DOHH2 (cell line): Measurements from ENCODE around the gene PCDH9.

Source experiments
- CTCF ChIP-seq: fragments of 200-600 bp; sonication (generic); IDR thresholded peaks from one replicate; pipeline ENCODE4 v1.5.1; 2014; ENCODE audit warnings: antibody characterized with exemption, mild to moderate bottlenecking, low read depth, low read length; ENCODE audit not compliant: poor library complexity, severe bottlenecking
- EZH2phosphoT487 ChIP-seq: fragments of 200-600 bp; sonication (generic); IDR thresholded peaks from 2 replicates; pipeline ENCODE4 v1.6.1; 2017; ENCODE audit warnings: borderline replicate concordance, mild to moderate bottlenecking, antibody characterized with exemption, low read length, moderate library complexity, mixed read lengths

DNA sequence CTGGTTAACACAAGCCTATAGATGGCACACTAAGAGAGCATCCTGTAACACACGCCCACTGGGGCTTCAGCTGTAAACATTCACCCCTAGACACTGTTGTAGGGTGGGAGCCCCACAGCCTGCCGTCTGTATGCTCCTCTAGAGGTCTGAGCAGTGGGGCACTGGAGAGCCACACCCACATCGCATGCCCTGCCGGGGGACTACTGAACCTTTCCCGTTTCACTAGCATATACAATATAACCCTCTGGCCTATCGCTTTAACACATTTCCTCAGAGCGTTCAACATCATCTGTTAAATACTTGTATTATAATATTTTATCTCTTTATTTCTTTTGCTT lies 73.4 kb downstream of the PCDH9 start:
- TF ChIP-seq CTCF = no peak
- no peak for TF ChIP-seq EZH2phosphoT487
